Subcutaneous adipose tissue (tissue), 4 donors: Measurements from ENCODE around the gene ADAMTS5. TPM values are rescaled to one million over a fixed set of nuclear protein-coding genes. Genes with fewer than 3 reads are reported as not detected.

Experiments
- total RNA-seq, 4 donors: library from RNA; depleted of rRNA; stranded (reverse); fragments of >200 nt; gene quantifications; one replicate each; pipeline ENCODE4 v1.1.0, GENCODE V29; 2016
- TF ChIP-seq, protein P1 (sequence below): fragments of 450-650 bp; IDR thresholded peaks from one replicate; pipeline ENCODE4 v1.5.1; 2016; ENCODE audit warnings: low read depth, mild to moderate bottlenecking, control low read depth, antibody characterized with exemption, moderate library complexity

Gene ADAMTS5
- total RNA-seq, 4 donors from 2014 or later, result 52.6 to 155 (median 133) TPM

DNA sequence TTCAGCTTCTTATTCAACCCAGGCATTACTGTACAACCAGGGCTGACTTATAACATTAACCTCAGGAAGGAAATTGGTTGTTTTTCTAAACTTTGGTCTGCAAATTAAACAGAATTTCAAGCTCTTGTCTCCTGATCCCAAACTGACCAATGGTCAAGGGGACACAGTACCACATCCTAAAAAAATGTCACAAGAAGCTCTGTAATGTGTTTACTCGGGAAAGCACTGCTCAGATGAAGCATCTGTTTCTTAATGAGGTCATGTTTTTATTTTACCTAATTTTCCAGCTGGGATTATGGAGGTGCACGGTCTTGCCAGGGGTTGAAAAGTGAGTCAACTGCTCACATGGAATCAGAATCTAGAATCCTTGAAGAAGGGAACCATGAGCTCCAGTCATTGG is 18.7 kb downstream of the ADAMTS5 start:
- TF ChIP-seq, protein P1, sequence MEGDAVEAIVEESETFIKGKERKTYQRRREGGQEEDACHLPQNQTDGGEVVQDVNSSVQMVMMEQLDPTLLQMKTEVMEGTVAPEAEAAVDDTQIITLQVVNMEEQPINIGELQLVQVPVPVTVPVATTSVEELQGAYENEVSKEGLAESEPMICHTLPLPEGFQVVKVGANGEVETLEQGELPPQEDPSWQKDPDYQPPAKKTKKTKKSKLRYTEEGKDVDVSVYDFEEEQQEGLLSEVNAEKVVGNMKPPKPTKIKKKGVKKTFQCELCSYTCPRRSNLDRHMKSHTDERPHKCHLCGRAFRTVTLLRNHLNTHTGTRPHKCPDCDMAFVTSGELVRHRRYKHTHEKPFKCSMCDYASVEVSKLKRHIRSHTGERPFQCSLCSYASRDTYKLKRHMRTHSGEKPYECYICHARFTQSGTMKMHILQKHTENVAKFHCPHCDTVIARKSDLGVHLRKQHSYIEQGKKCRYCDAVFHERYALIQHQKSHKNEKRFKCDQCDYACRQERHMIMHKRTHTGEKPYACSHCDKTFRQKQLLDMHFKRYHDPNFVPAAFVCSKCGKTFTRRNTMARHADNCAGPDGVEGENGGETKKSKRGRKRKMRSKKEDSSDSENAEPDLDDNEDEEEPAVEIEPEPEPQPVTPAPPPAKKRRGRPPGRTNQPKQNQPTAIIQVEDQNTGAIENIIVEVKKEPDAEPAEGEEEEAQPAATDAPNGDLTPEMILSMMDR, result no peak

DNA sequence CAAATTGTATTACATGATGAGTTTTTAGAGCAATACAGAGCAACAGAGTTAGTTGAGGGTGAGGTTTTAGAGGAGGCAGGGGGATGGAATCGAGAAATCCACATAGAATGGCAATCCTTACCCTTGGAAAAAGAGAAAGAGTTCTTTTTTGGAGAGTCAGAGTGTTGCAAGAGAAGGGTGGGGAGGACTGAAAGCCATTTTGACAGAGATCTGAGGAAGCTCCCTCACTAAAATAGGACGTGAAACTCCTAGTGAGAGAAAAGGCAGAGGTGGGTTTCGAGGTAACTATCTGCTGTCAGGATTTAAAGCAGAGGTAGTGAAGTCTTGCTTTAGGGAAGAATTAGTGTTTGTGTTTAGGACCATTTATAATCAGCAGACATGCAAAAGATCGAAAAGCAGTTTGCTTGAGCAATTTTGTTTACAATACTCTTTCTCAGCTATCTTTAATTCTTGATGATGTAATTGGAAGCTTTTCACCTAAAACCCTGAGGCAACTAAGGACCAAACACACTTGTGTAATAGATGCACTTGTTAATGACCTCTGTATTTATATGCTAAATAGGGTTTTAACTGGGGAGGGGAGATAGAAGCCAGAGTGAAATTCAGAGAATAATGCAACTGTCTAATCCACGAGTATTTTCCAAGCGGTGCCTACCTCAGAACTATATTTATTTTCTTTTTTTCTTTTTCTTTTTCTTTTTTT is 20.0 kb downstream of the ADAMTS5 start:
- TF ChIP-seq, protein P1, result no peak

DNA sequence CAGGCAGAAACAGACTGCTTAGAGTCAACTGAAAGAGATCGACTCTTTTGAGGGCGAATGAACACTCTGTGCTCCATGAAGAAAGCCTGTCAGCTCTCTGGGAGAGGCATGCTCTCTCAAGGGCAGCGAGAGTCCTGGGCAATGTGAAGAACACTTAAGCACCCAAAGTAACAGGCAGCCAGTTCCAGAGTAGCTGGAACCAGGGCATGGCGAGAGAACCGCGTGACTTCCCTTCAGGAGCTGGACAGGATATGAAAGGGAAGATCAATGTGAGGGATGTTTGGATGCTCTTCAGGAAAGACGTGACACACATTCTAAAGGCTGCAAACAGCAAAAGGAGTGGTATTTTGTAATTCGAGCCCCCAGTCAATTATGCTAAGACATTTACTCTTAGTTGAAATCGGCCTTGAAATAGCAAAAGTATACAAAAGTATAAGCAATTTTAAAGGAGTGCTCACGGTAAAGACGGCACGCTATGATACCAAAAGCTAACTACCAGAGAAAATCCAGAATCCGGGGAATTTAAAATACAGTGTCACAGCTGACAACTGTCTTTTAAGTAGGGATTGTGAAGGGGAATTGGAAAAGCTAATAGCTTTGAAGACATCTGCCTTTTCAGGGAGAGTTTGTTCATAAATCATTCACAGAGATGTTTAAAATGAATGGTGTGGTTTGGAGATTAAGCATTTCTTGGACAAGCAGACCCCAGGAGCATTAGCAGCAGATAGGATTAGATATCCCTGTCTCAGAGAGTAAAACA is 20.8 kb downstream of the ADAMTS5 start:
- TF ChIP-seq, protein P1, result no peak

DNA sequence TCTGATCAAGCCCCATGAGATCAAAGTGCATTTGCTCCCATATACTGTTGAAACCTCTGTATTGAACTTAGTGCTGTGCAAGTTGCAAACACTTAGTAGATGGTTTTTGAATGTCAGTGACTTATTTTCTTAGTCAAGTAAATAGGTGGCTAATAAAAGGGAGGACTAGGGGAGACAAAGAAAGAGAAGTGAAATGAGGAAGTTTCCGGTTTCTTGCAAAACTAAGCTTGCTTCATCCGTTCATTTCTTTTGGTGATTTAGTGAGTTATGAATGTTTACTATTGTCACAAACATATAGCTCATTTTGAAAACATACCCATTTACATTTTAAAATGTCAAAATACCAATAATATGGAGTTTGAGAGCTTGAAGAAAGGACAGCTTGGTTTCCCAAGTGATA is 23.0 kb downstream of the ADAMTS5 start:
- TF ChIP-seq, protein P1, result no peak

DNA sequence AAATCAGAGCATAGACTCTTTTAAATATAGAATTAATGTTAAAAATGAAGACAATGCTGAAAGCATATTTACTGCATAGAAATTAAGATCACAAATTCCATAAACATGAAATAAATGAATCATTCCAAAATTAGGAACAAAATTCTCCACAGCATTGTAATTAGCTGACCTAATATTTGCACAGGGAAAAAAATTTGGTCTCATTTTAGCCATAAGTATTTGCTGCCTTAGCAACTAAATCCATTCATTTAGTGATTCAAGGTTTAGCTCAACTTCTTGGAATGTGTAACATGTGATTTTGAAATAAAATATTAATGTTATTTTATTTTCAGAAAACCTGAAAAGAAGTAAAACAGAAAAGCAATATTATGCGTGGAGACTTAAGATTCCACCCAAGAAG is 25.5 kb downstream of the ADAMTS5 start:
- TF ChIP-seq, protein P1, result no peak

DNA sequence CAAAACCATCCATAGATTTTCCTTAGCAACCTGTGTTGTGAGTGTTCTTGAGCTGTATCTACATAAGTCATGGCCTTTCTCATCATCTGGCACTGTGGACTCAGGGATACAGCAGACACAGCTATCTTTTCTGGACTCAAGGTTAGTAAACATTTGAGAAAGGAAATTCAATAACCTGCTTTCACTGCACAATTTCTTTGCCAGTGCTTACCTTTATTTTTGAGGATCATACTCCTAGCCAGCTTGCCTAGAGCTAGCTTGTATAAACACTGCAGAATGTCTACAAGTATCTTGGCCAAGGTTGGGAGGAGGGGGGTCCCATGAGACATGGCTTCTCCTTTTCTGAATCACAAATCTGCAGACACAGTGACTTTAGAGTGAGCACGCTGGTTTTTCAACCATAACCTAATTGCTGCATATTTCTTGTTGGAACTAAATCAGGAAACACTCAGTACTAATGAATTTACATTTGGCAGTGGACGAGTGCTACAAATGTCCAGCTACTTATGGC is 27.2 kb downstream of the ADAMTS5 start:
- TF ChIP-seq, protein P1, result no peak

DNA sequence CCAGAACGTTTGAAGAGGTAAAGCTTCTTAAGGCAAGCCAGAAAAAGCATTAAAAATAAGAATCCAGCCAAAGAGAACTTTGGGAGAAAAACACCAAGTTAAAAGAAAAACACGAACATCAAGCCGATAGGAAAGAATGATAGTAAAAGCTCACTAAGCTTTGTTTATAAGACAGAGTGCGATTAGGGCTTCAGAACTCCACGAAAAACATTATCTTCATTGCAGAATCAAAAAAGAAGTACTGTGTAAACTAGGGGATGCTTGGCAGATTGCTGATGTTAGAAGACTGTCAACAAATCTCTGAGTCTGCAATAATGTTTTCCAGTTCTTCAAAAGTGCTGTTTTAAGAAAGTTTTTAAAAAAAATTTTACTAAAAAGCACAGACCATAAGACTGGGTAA is 30.2 kb downstream of the ADAMTS5 start:
- TF ChIP-seq, protein P1, result no peak
